IMR-90 (cell line): Measurements from ENCODE around the gene ACOX3. TPM values are rescaled to one million over a fixed set of nuclear protein-coding genes. Genes with fewer than 3 reads are reported as not detected.

Experiments used
- ATAC-seq: fragments of 200-7000 bp; cut with Tn5 transposase; 2 replicates; pipeline ENCODE4 v1.9.1; 2020; ENCODE audit warnings: low read depth, mild to moderate bottlenecking, moderate library complexity
- BruUV-seq: library from RNA; stranded (reverse); fragments of 400-500 nt; replicated peaks from 2 replicates; lab custom pipeline; 2021; lab: Mats Ljungman, UMichigan
- CTCF ChIA-PET: fragments of 300-600 bp; formaldehyde crosslinking; extraction: SDS; loops from one replicate; lab custom pipeline; 2021; ENCODE audit warnings: antibody characterized with exemption; lab: Yijun Ruan, JAX
- POLR2A ChIA-PET: fragments of 300-600 bp; sonication (Branson Sonifier 250); formaldehyde crosslinking; loops from one replicate; lab custom pipeline; 2022; ENCODE audit warnings: antibody characterized with exemption; ENCODE audit not compliant: unreplicated experiment; lab: Charles Lee
- DNase-seq: peaks from one replicate; pipeline ENCODE4 v3.0.0; 2013
- H2AFZ ChIP-seq: replicated peaks from 2 replicates; pipeline ENCODE3; 2013; ENCODE audit warnings: low read length, mild to moderate bottlenecking; ENCODE audit not compliant: poor library complexity
- H2AK5ac ChIP-seq: 2 replicates; pipeline ENCODE4 v1.6.1; 2013; ENCODE audit warnings: low read depth, low read length, inconsistent platforms
- H2AK9ac ChIP-seq: replicated peaks from 2 replicates; pipeline ENCODE3; 2013; ENCODE audit warnings: mild to moderate bottlenecking, low read depth, low read length, moderate library complexity; ENCODE audit not compliant: poor library complexity
- H2BK120ac ChIP-seq: 2 replicates; pipeline ENCODE4 v1.6.1; 2013; ENCODE audit warnings: low read depth, low read length, inconsistent platforms
- H2BK15ac ChIP-seq: 3 replicates; pipeline ENCODE4 v1.6.1; 2013; ENCODE audit warnings: low read depth, low read length, inconsistent platforms
- H2BK20ac ChIP-seq: 2 replicates; pipeline ENCODE4 v1.6.1; 2013; ENCODE audit warnings: low read depth, mild to moderate bottlenecking, inconsistent platforms, low read length, moderate library complexity
- H2BK5ac ChIP-seq: 2 replicates; pipeline ENCODE4 v1.6.1; 2013; ENCODE audit warnings: mild to moderate bottlenecking, low read depth, low read length, inconsistent platforms; ENCODE audit not compliant: poor library complexity, severe bottlenecking
- H3K14ac ChIP-seq: replicated peaks from 2 replicates; pipeline ENCODE4 v1.6.1; 2013; ENCODE audit warnings: low read depth, low read length, inconsistent platforms
- H3K18ac ChIP-seq: 2 replicates; pipeline ENCODE4 v1.6.1; 2013; ENCODE audit warnings: low read depth, low read length, control low read depth
- H3K23ac ChIP-seq: 2 replicates; pipeline ENCODE4 v1.6.1; 2013; ENCODE audit warnings: low read depth, low read length, inconsistent platforms
- H3K27ac ChIP-seq: 2 replicates; pipeline ENCODE4 v1.5.1; 2013; ENCODE audit warnings: mild to moderate bottlenecking, control low read depth, low read length; ENCODE audit not compliant: insufficient read depth
- H3K27me3 ChIP-seq: 2 replicates; pipeline ENCODE4 v1.6.1; 2013; ENCODE audit warnings: low read length; ENCODE audit not compliant: control insufficient read depth, insufficient read depth
- H3K36me3 ChIP-seq: 2 replicates; pipeline ENCODE4 v1.6.1; 2013; ENCODE audit warnings: low read length, mixed read lengths; ENCODE audit not compliant: control insufficient read depth, insufficient read depth
- H3K4ac ChIP-seq: 2 replicates; pipeline ENCODE4 v1.6.1; 2013; ENCODE audit warnings: low read depth, low read length, inconsistent platforms
- H3K4me1 ChIP-seq: 2 replicates; pipeline ENCODE4 v1.6.1; 2013; ENCODE audit warnings: low read length, mixed read lengths; ENCODE audit not compliant: control insufficient read depth, insufficient read depth
- H3K4me2 ChIP-seq: 2 replicates; pipeline ENCODE4 v1.6.1; 2013; ENCODE audit warnings: low read depth, mild to moderate bottlenecking, control low read depth, low read length, moderate library complexity
- H3K4me3 ChIP-seq: 2 replicates; pipeline ENCODE4 v1.5.1; 2013; ENCODE audit warnings: low read depth, mild to moderate bottlenecking, control low read depth, low read length, moderate library complexity; ENCODE audit not compliant: insufficient read depth
- H3K56ac ChIP-seq: 2 replicates; pipeline ENCODE4 v1.6.1; 2013; ENCODE audit warnings: low read length, inconsistent platforms; ENCODE audit not compliant: insufficient read depth; ENCODE audit errors: extremely low read depth
- H3K79me1 ChIP-seq, 2 experiments: 2 replicates each; pipeline ENCODE4 v1.6.1; 2013; ENCODE audit warnings: low read length in 2 of 2, inconsistent platforms in 1 of 2, low read depth in 1 of 2
- H3K9ac ChIP-seq: 2 replicates; pipeline ENCODE4 v1.6.1; 2013; ENCODE audit warnings: low read depth, low read length, control low read depth
- H3K9me1 ChIP-seq: 2 replicates; pipeline ENCODE4 v1.6.1; 2013; ENCODE audit warnings: low read length, inconsistent platforms; ENCODE audit not compliant: insufficient read depth
- H3K9me3 ChIP-seq: 2 replicates; pipeline ENCODE4 v1.6.1; 2013; ENCODE audit warnings: low read length; ENCODE audit not compliant: control insufficient read depth, insufficient read depth
- H4K20me1 ChIP-seq: 2 replicates; pipeline ENCODE4 v1.6.1; 2013; ENCODE audit warnings: low read length, inconsistent platforms; ENCODE audit not compliant: insufficient read depth
- H4K5ac ChIP-seq: 2 replicates; pipeline ENCODE4 v1.6.1; 2013; ENCODE audit warnings: mild to moderate bottlenecking, low read depth, low read length, control low read depth
- H4K8ac ChIP-seq, 2 experiments: 2 replicates each; pipeline ENCODE4 v1.6.1; 2013; ENCODE audit warnings: low read depth in 2 of 2, low read length in 2 of 2, control low read depth in 1 of 2, inconsistent platforms in 1 of 2
- H4K91ac ChIP-seq: 2 replicates; pipeline ENCODE4 v1.6.1; 2013; ENCODE audit warnings: low read depth, low read length, inconsistent platforms; ENCODE audit not compliant: insufficient read depth
- BHLHE40 ChIP-seq: fragments of 150-350 bp; IDR thresholded peaks from 2 replicates; pipeline ENCODE4 v1.6.1; 2016; ENCODE audit warnings: mild to moderate bottlenecking, low read depth, low read length
- CEBPB ChIP-seq: IDR thresholded peaks from 2 replicates; pipeline ENCODE4 v1.6.1; 2012; ENCODE audit warnings: low read depth, low read length, improper control_type of control experiment
- CTCF ChIP-seq: conservative IDR thresholded peaks from 2 replicates; pipeline ENCODE4 v1.5.1; 2012; ENCODE audit warnings: mild to moderate bottlenecking, low read depth, low read length, improper control_type of control experiment
- FOS ChIP-seq: fragments of 150-350 bp; IDR thresholded peaks from 2 replicates; pipeline ENCODE4 v1.6.1; 2016; ENCODE audit warnings: low read depth, low read length
- MAFK ChIP-seq: IDR thresholded peaks from 2 replicates; pipeline ENCODE4 v1.6.1; 2012; ENCODE audit warnings: low read depth, low read length, improper control_type of control experiment
- MAZ ChIP-seq: IDR thresholded peaks from 2 replicates; pipeline ENCODE4 v1.6.1; 2012; ENCODE audit warnings: low read depth, mild to moderate bottlenecking, low read length, improper control_type of control experiment, moderate library complexity, borderline replicate concordance
- MXI1 ChIP-seq: IDR thresholded peaks from 2 replicates; pipeline ENCODE4 v1.6.1; 2012; ENCODE audit warnings: low read depth, mild to moderate bottlenecking, low read length, moderate library complexity, borderline replicate concordance
- NFE2L2 ChIP-seq: fragments of 150-350 bp; IDR thresholded peaks from 2 replicates; pipeline ENCODE4 v1.6.1; 2016; ENCODE audit warnings: low read depth, mild to moderate bottlenecking, low read length
- POLR2A ChIP-seq: IDR thresholded peaks from 2 replicates; pipeline ENCODE4 v1.6.1; 2012; ENCODE audit warnings: mild to moderate bottlenecking, low read depth, low read length
- RFX5 ChIP-seq: IDR thresholded peaks from 2 replicates; pipeline ENCODE4 v1.8.0; 2012; ENCODE audit warnings: low read depth, mild to moderate bottlenecking, low read length, moderate library complexity
- SMC3 ChIP-seq: fragments of 150-350 bp; IDR thresholded peaks from 2 replicates; pipeline ENCODE4 v1.6.1; 2016; ENCODE audit warnings: low read depth, mild to moderate bottlenecking, antibody characterized with exemption, low read length, moderate library complexity
- USF2 ChIP-seq: fragments of 150-350 bp; IDR thresholded peaks from 2 replicates; pipeline ENCODE4 v1.6.1; 2017; ENCODE audit warnings: mild to moderate bottlenecking, antibody characterized with exemption, low read length, low read depth
- WGBS, 2 experiments: methylation state at CpG; one replicate each; pipeline versions ENCODE4 v1.1.5 to v1.1.7; 2013; ENCODE audit warnings: missing lambda C conversion rate in 2 of 2; ENCODE audit not compliant: insufficient read length in 1 of 2; ENCODE audit errors: extremely low coverage in 2 of 2; 5-methylcytosine and 5-hydroxymethylcytosine counted together
- dilution Hi-C: fragments of 300-500 bp; cut with HindIII; formaldehyde crosslinking; loops from one replicate; pipeline ENCODE4 v1.14.3; 2018; ENCODE audit warnings: low sequenced_read_pairs; ENCODE audit not compliant: unreplicated experiment
- in situ Hi-C: fragments of 300-500 bp; cut with MboI; formaldehyde crosslinking; loops from 3 replicates; pipeline ENCODE4 v1.14.3; 2019; ENCODE audit warnings: low sequenced_read_pairs, inconsistent platforms, mixed read lengths
- intact Hi-C: fragments of 100-400 bp; cut with micrococcal nuclease; formaldehyde crosslinking; loops from 2 replicates; pipeline ENCODE4 v1.10.0; 2022
- polyA plus RNA-seq, 3 experiments: library from polyadenylated mRNA; depleted of rRNA; stranded (reverse); fragments of >200 nt; gene quantifications; 2 replicates each; pipeline ENCODE4 v1.2.3, GENCODE V29; 2012; ENCODE audit warnings: low replicate concordance in 1 of 3
- total RNA-seq: library from RNA; depleted of rRNA; stranded (reverse); fragments of >200 nt; gene quantifications from 2 replicates; pipeline ENCODE4 v1.2.3, GENCODE V29; 2012
- TF ChIP-seq, protein P1 (sequence below): fragments of 150-350 bp; IDR thresholded peaks from 2 replicates; pipeline ENCODE4 v1.6.1; 2016; ENCODE audit warnings: low read depth, mild to moderate bottlenecking, low read length, moderate library complexity, borderline replicate concordance

The ACOX3 gene
- total and polyA plus RNA-seq, 2 of the 4 experiments (the other 2 are of a cell fraction): 15.2 to 25.8 TPM

DNA sequence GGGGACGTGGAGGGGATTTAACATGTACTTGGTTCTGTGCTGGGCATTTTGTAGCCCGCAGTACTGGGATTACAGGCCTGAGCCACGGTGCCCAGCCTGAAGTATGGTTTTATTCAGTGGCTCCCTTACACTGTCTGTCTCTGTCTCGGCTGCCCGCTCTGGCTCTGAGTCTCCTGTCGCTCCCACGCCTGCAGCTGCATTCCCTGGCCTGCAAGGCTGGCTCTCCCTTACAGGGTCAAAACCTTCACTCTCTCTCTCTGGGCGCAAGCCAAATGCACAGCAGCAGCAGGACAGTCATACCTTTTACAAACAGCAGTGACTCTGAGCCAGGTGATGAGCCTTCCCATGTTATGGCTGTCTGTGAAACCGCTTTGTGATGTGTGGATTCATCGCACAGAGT is 98.8 kb downstream of the ACOX3 start:
- Histone ChIP-seq H4K91ac (no peak overlapping the region), H3K56ac (no peak overlapping the region), H2BK120ac (no peak overlapping the region), H3K14ac (no peak overlapping the region), H3K9me1 (no peaks in the 10 kb centered on the region), H4K5ac (no peak overlapping the region), H3K23ac (no peak overlapping the region), H3K36me3 (no peaks in the 10 kb centered on the region), H3K4me2 (no peak overlapping the region), H3K9ac (no peak overlapping the region), H2AK9ac (no peak overlapping the region), H3K79me1 (no peaks in the 10 kb centered on the region), H2BK20ac (no peak overlapping the region), H2AFZ (no peak overlapping the region), H3K4ac (no peak overlapping the region), H2BK15ac (no peak overlapping the region), H4K8ac (no peak overlapping the region), H3K18ac (no peak overlapping the region), H2AK5ac (no peak overlapping the region), H3K9me3 (no peaks in the 10 kb centered on the region), H3K4me1 (peaks cover 4% of the 10 kb centered on the region; the same call in 1 of the 2 replicates), H3K27me3 (peaks cover 5% of the 10 kb centered on the region; the same call in 1 of the 2 replicates), H4K20me1 (no peaks in the 10 kb centered on the region), H2BK5ac (no peak overlapping the region), H3K27ac (no peak overlapping the region), H3K4me3 (no peak overlapping the region)
- intact Hi-C loops: no loop called here
- BruUV-seq: no TSS peak
- in situ Hi-C loops: no loop called here
- WGBS, 2 experiments: 87% methylated on average over 7 of the region's 10 CpGs; no CpG with 5 or more reads in 1 of the 2 experiments
- ATAC-seq: no peak
- no peak for DNase-seq
- POLR2A ChIA-PET: no interaction called here
- dilution Hi-C loops: no loop called here
- CTCF ChIA-PET: no interaction called here
- TF ChIP-seq MAZ (no peak), USF2 (no peak), POLR2A (no peak), MAFK (no peak), FOS (no peak), CTCF (no peak), BHLHE40 (no peak), CEBPB (no peak), RFX5 (no peak), NFE2L2 (no peak), MXI1 (no peak), SMC3 (no peak)
- TF ChIP-seq, protein P1, sequence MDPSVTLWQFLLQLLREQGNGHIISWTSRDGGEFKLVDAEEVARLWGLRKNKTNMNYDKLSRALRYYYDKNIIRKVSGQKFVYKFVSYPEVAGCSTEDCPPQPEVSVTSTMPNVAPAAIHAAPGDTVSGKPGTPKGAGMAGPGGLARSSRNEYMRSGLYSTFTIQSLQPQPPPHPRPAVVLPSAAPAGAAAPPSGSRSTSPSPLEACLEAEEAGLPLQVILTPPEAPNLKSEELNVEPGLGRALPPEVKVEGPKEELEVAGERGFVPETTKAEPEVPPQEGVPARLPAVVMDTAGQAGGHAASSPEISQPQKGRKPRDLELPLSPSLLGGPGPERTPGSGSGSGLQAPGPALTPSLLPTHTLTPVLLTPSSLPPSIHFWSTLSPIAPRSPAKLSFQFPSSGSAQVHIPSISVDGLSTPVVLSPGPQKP: no peak
